Measurements from ENCODE around the gene GPC6.

GPC6 gene

GRCh38 chr13:93336728-93337127 lies 110.1 kb downstream of the GPC6 start:
- no peak for TF ChIP-seq CTCF (IDR thresholded peaks at IDR 0.05; ENCODE audit: low read depth, low read length, missing control alignments)

GRCh38 chr13:93338030-93338429 lies 111.4 kb downstream of the GPC6 start:
- in situ Hi-C loops (cut with HindIII; ENCODE audit: low sequenced_read_pairs): no loop called here
- no peak for DNase-seq (ENCODE audit: low read depth)
- TF ChIP-seq CTCF (IDR thresholded peaks at IDR 0.05; ENCODE audit: low read depth, low read length, missing control alignments): no peak
- no peak overlapping the region for H3K4me3 ChIP-seq (ENCODE audit: low read depth, low read length)

More at GRCh38 chr13:93336728-93337127, 110.1 kb downstream of the GPC6 start:
- in situ Hi-C loops (cut with HindIII; ENCODE audit: low sequenced_read_pairs): no loop called here
- DNase-seq (ENCODE audit: low read depth): no peak
- no peak overlapping the region for H3K4me3 ChIP-seq (ENCODE audit: low read depth, low read length)

- in situ Hi-C loops (cut with HindIII; ENCODE audit: low sequenced_read_pairs): no loop called here
- H3K4me3 ChIP-seq (ENCODE audit: low read depth, low read length): no peak overlapping the region
- TF ChIP-seq CTCF (IDR thresholded peaks at IDR 0.05; ENCODE audit: low read depth, low read length, missing control alignments): no peak
- DNase-seq (ENCODE audit: low read depth): no peak
These were observed 112.3 kb downstream of the GPC6 start for GRCh38 chr13:93338906-93339305.

GRCh38 chr13:93339550-93339949 lies 112.9 kb downstream of the GPC6 start:
- H3K4me3 ChIP-seq (ENCODE audit: low read depth, low read length): no peak overlapping the region
- DNase-seq (ENCODE audit: low read depth): no peak
- TF ChIP-seq CTCF (IDR thresholded peaks at IDR 0.05; ENCODE audit: low read depth, low read length, missing control alignments): no peak
- in situ Hi-C loops (cut with HindIII; ENCODE audit: low sequenced_read_pairs): no loop called here

GRCh38 chr13:93341517-93341916 lies 114.9 kb downstream of the GPC6 start:
- DNase-seq (ENCODE audit: low read depth): no peak
- H3K4me3 ChIP-seq (ENCODE audit: low read depth, low read length): no peak overlapping the region
- in situ Hi-C loops (cut with HindIII; ENCODE audit: low sequenced_read_pairs): no loop called here
- no peak for TF ChIP-seq CTCF (IDR thresholded peaks at IDR 0.05; ENCODE audit: low read depth, low read length, missing control alignments)

GRCh38 chr13:93343097-93343496 lies 116.5 kb downstream of the GPC6 start:
- in situ Hi-C loops (cut with HindIII; ENCODE audit: low sequenced_read_pairs): no loop called here
- no peak overlapping the region for H3K4me3 ChIP-seq (ENCODE audit: low read depth, low read length)
- DNase-seq (ENCODE audit: low read depth): no peak
- TF ChIP-seq CTCF (IDR thresholded peaks at IDR 0.05; ENCODE audit: low read depth, low read length, missing control alignments): no peak
